Activated CD4-positive, alpha-beta T cell treated with anti-CD3 and anti-CD28 coated beads, Interleukin-2, Interleukin-4, amounts not matched to agents 100 ng/mL and 50 ng/mL, durations not matched to agents 16 hours and 8 hours (primary cell): ENCODE results near the gene USP17L28.
A peak's percentile ranks its signal among the peaks of the same experiment; 100 is the strongest.
"Not testable (repeated sequence)": the region's sequence is repeated elsewhere in the genome, so short reads cannot be mapped to it uniquely, and the experiment has no call there.

Experiments
- DNase-seq: peaks from one replicate; pipeline ENCODE4 v3.0.0-alpha.2; 2020; ENCODE audit warnings: low spot score

Gene USP17L28

GRCh38 chr4:9348593-9348992 is at the start of gene USP17L28:
TSS of gene USP17L28 (plus strand) at chr4:9348893. CDS start at chr4:9348893, 0 bp downstream.
- DNase-seq = not testable (repeated sequence)

- DNase-seq = not testable (repeated sequence)
Measured at GRCh38 chr4:9324191-9324590, 24.5 kb upstream of the USP17L28 start.

- not testable (repeated sequence) for DNase-seq
Measured at GRCh38 chr4:9324865-9325264, 23.8 kb upstream of the USP17L28 start, which contains the start of gene USP17L24. TSS of gene USP17L24 (plus strand) at chr4:9325165. CDS start at chr4:9325165, 0 bp downstream.

GRCh38 chr4:9329611-9330010 is 19.1 kb upstream of the USP17L28 start, which contains the start of gene USP17L25:
TSS of gene USP17L25 (plus strand) at chr4:9329911. CDS start at chr4:9329911, 0 bp downstream.
- not testable (repeated sequence) for DNase-seq

GRCh38 chr4:9334358-9334757 is 14.3 kb upstream of the USP17L28 start, which contains the start of gene USP17L26:
TSS of gene USP17L26 (plus strand) at chr4:9334658. CDS start at chr4:9334658, 0 bp downstream.
- not testable (repeated sequence) for DNase-seq

- DNase-seq = not testable (repeated sequence)
Measured at GRCh38 chr4:9339103-9339502, 9.6 kb upstream of the USP17L28 start, which contains the start of gene USP17L5. TSS of gene USP17L5 (plus strand) at chr4:9339403. CDS start at chr4:9339403, 0 bp downstream.

GRCh38 chr4:9343848-9344247 is 4.8 kb upstream of the USP17L28 start, which contains the start of gene USP17L27:
TSS of gene USP17L27 (plus strand) at chr4:9344148. CDS start at chr4:9344148, 0 bp downstream.
- DNase-seq = not testable (repeated sequence)

- not testable (repeated sequence) for DNase-seq
Measured at GRCh38 chr4:9350866-9351265, 2.2 kb downstream of the USP17L28 start.

GRCh38 chr4:9353338-9353737 is 4.6 kb downstream of the USP17L28 start, which contains the start of gene USP17L29:
TSS of gene USP17L29 (plus strand) at chr4:9353638. CDS start at chr4:9353638, 0 bp downstream.
- DNase-seq = not testable (repeated sequence)

- DNase-seq = not testable (repeated sequence)
Measured at GRCh38 chr4:9362829-9363228, 14.1 kb downstream of the USP17L28 start, which contains the start of gene USP17L30. TSS of gene USP17L30 (plus strand) at chr4:9363129. CDS start at chr4:9363129, 0 bp downstream.

GRCh38 chr4:9379881-9380280 is 31.2 kb downstream of the USP17L28 start:
- not testable (repeated sequence) for DNase-seq

GRCh38 chr4:9381012-9381534 is 32.4 kb downstream of the USP17L28 start:
- peak; percentile 59 for DNase-seq

- no peak for DNase-seq
Measured at GRCh38 chr4:9384126-9384525, 35.4 kb downstream of the USP17L28 start.

GRCh38 chr4:9389001-9389400 is 40.3 kb downstream of the USP17L28 start:
- not testable (repeated sequence) for DNase-seq
